Activated T-cell treated with anti-CD3 and anti-CD28 coated beads for 24 hours (primary cell): ENCODE data around the gene GPR153.

Experiments
- DNase-seq: peaks from one replicate; pipeline ENCODE4 v3.0.0-alpha.2; 2020; ENCODE audit warnings: low read depth

Gene GPR153

GRCh38 chr1:6200188-6200809 is 60.6 kb downstream of the GPR153 start:
- no peak for DNase-seq

- DNase-seq: peak; percentile 96
Observed at GRCh38 chr1:6199298-6200187, 61.4 kb downstream of the GPR153 start, which contains the start of gene RPL22. TSS of gene RPL22 (minus strand) at chr1:6199595. CDS start at chr1:6199573, 22 bp downstream.

- DNase-seq: no peak
Observed at GRCh38 chr1:6198646-6199297, 62.1 kb downstream of the GPR153 start.

- DNase-seq: no peak
Observed at GRCh38 chr1:6197746-6198427, 63.0 kb downstream of the GPR153 start.
